ENCODE data around the gene HCAR1. TPM values are rescaled to one million over a fixed set of nuclear protein-coding genes. Genes with fewer than 3 reads are reported as not detected.

HCAR1 gene
- total RNA-seq, 1 experiment from 2014 or later: 0.02 TPM

Small RNAs within 50 kb of the gene (small RNA-seq; reads per million reads assigned to genes)
- gene AC026333.2: not detected
- not detected for gene RF00019

Other genes starting within 250 kb of the HCAR1 start
- gene ZCCHC8, start 229.9 kb downstream of the HCAR1 start, total RNA-seq (2014; rRNA removed; shearing (Covaris generic)): 15.9 and 19.6 TPM in 2 replicates
- gene RSRC2, start 203.9 kb downstream of the HCAR1 start, total RNA-seq (2014; rRNA removed; shearing (Covaris generic)): 42.0 and 46.2 TPM in 2 replicates
- gene KNTC1, start 203.6 kb downstream of the HCAR1 start, total RNA-seq (2014; rRNA removed; shearing (Covaris generic)): 34.0 and 42.3 TPM in 2 replicates
- gene HCAR2, start 27.5 kb downstream of the HCAR1 start, total RNA-seq (2014; rRNA removed; shearing (Covaris generic)): not detected in 2 replicates
- not detected in 2 replicates for gene HCAR3, start 14.0 kb downstream of the HCAR1 start, total RNA-seq (2014; rRNA removed; shearing (Covaris generic))
- 55.3 and 56.4 TPM in 2 replicates for gene DENR, start 22.0 kb upstream of the HCAR1 start, total RNA-seq (2014; rRNA removed; shearing (Covaris generic))
- 0.13 and 0.40 TPM in 2 replicates for gene CCDC62, start 43.7 kb upstream of the HCAR1 start, total RNA-seq (2014; rRNA removed; shearing (Covaris generic))
- 30.1 and 46.1 TPM in 2 replicates for gene HIP1R, start 104.6 kb upstream of the HCAR1 start, total RNA-seq (2014; rRNA removed; shearing (Covaris generic))
- gene VPS37B, start 165.3 kb upstream of the HCAR1 start, total RNA-seq (2014; rRNA removed; shearing (Covaris generic)): 62.9 and 87.4 TPM in 2 replicates
- gene ABCB9, start 235.6 kb upstream of the HCAR1 start, total RNA-seq (2014; rRNA removed; shearing (Covaris generic)): 23.0 and 32.8 TPM in 2 replicates
- gene OGFOD2, start 244.4 kb upstream of the HCAR1 start, total RNA-seq (2014; rRNA removed; shearing (Covaris generic)): 19.4 and 22.7 TPM in 2 replicates
- gene ARL6IP4, start 249.8 kb upstream of the HCAR1 start, total RNA-seq (2014; rRNA removed; shearing (Covaris generic)): 237 and 253 TPM in 2 replicates

Measured in HT1080 (cell line).